Osteocyte (in vitro differentiated cells): Measurements from ENCODE around the gene CIITA. TPM values are rescaled to one million over a fixed set of nuclear protein-coding genes. Genes with fewer than 3 reads are reported as not detected.
A peak's percentile ranks its signal among the peaks of the same experiment; 100 is the strongest.
"Not testable (repeated sequence)": the region's sequence is repeated elsewhere in the genome, so short reads cannot be mapped to it uniquely, and the experiment has no call there.

ENCODE experiments used
- DNase-seq: peaks from one replicate; pipeline ENCODE4 v3.0.0; 2021; ENCODE audit warnings: mixed read lengths; ENCODE audit not compliant: unreplicated experiment; ENCODE audit errors: extremely low spot score
- H3K27ac Mint-ChIP-seq: one replicate; pipeline ENCODE4 v1.8.0; 2021; ENCODE audit warnings: mild to moderate bottlenecking, mixed read lengths; ENCODE audit not compliant: unreplicated experiment
- H3K27me3 Mint-ChIP-seq: one replicate; pipeline ENCODE4 v1.8.0; 2021; ENCODE audit warnings: mixed read lengths; ENCODE audit not compliant: unreplicated experiment
- H3K36me3 Mint-ChIP-seq: one replicate; pipeline ENCODE4 v1.8.0; 2021; ENCODE audit warnings: mixed read lengths; ENCODE audit not compliant: unreplicated experiment
- H3K4me1 Mint-ChIP-seq: one replicate; pipeline ENCODE4 v1.8.0; 2021; ENCODE audit warnings: mixed read lengths; ENCODE audit not compliant: unreplicated experiment
- H3K4me3 Mint-ChIP-seq: one replicate; pipeline ENCODE4 v1.8.0; 2021; ENCODE audit warnings: mild to moderate bottlenecking, moderate library complexity, mixed read lengths; ENCODE audit not compliant: unreplicated experiment
- H3K9me3 Mint-ChIP-seq: one replicate; pipeline ENCODE4 v1.8.0; 2021; ENCODE audit warnings: mixed read lengths; ENCODE audit not compliant: unreplicated experiment
- CTCF ChIP-seq: fragments of 200-600 bp; sonication (generic); IDR thresholded peaks from 2 replicates; pipeline ENCODE4 v1.5.0; 2021; ENCODE audit warnings: antibody characterized with exemption, mild to moderate bottlenecking, moderate library complexity
- total RNA-seq: library from RNA; stranded (reverse); gene quantifications from 2 replicates; pipeline ENCODE4 v1.2.1, GENCODE V29; 2021

The CIITA gene
- total RNA-seq, 1 donor from 2014 or later: not detected

GRCh38 chr16:10964039-10964890, 87.3 kb downstream of the CIITA start:
- Mint-ChIP-seq H3K4me3 (no peak overlapping the region), H3K36me3 (peaks cover 19% of the 10 kb centered on the region), H3K9me3 (no peaks in the 10 kb centered on the region), H3K27ac (no peak overlapping the region), H3K27me3 (no peaks in the 10 kb centered on the region), H3K4me1 (peaks cover 7% of the 10 kb centered on the region)
- peak; percentile 96 for TF ChIP-seq CTCF
- DNase-seq: peak; percentile 94

GRCh38 chr16:10964891-10965326, 87.9 kb downstream of the CIITA start:
- peaks cover 19% of the 10 kb centered on the region for H3K36me3 Mint-ChIP-seq
- TF ChIP-seq CTCF: no peak
- no peak overlapping the region for H3K27ac Mint-ChIP-seq
- H3K27me3 Mint-ChIP-seq: no peaks in the 10 kb centered on the region
- no peak for DNase-seq
- no peak overlapping the region for H3K4me3 Mint-ChIP-seq
- no peaks in the 10 kb centered on the region for H3K9me3 Mint-ChIP-seq
- H3K4me1 Mint-ChIP-seq: peaks cover 7% of the 10 kb centered on the region

GRCh38 chr16:10965440-10966061, 88.5 kb downstream of the CIITA start:
- peaks cover 19% of the 10 kb centered on the region for H3K36me3 Mint-ChIP-seq
- TF ChIP-seq CTCF: no peak
- peaks cover 7% of the 10 kb centered on the region for H3K4me1 Mint-ChIP-seq
- no peak overlapping the region for H3K4me3 Mint-ChIP-seq
- H3K27ac Mint-ChIP-seq: no peak overlapping the region
- no peaks in the 10 kb centered on the region for H3K9me3 Mint-ChIP-seq
- H3K27me3 Mint-ChIP-seq: no peaks in the 10 kb centered on the region
- no peak for DNase-seq

GRCh38 chr16:10966129-10966528, 89.1 kb downstream of the CIITA start:
- Mint-ChIP-seq H3K27ac (no peak overlapping the region), H3K4me1 (peaks cover 5% of the 10 kb centered on the region), H3K4me3 (no peak overlapping the region), H3K9me3 (no peaks in the 10 kb centered on the region), H3K27me3 (no peaks in the 10 kb centered on the region), H3K36me3 (peaks cover 24% of the 10 kb centered on the region)
- TF ChIP-seq CTCF: no peak
- no peak for DNase-seq

GRCh38 chr16:10966559-10966958, 89.6 kb downstream of the CIITA start:
- H3K36me3 Mint-ChIP-seq: peaks cover 27% of the 10 kb centered on the region
- not testable (repeated sequence) for DNase-seq, H3K27me3 Mint-ChIP-seq, H3K4me3 Mint-ChIP-seq, H3K4me1 Mint-ChIP-seq, H3K27ac Mint-ChIP-seq, H3K9me3 Mint-ChIP-seq
